Esophagus muscularis mucosa (tissue), 4 donors: ENCODE data around the gene CARD14. TPM values are rescaled to one million over a fixed set of nuclear protein-coding genes. Genes with fewer than 3 reads are reported as not detected.

ENCODE experiments used
- DNase-seq: peaks from one replicate; pipeline ENCODE4 v3.0.0-alpha.2; 2017; ENCODE audit errors: extremely low spot score
- H3K27ac ChIP-seq, 4 donors: fragments of 200-600 bp; sonication (generic); replicated peaks in 1 of 4; 1 replicate in 3 of 4; 2 replicates in 1 of 4; pipeline ENCODE4 v1.5.1; 2016 to 2019; ENCODE audit warnings: mild to moderate bottlenecking in 1 of 4
- H3K27me3 ChIP-seq, 4 donors: fragments of 200-600 bp; sonication (generic); one replicate each; pipeline versions ENCODE4 v1.5.1 to v1.6.0; 2016 to 2019
- H3K36me3 ChIP-seq, 4 donors: fragments of 200-600 bp; sonication (generic); one replicate each; pipeline ENCODE4 v1.5.1; 2016 to 2019
- H3K4me1 ChIP-seq, 4 donors: fragments of 200-600 bp; sonication (generic); one replicate each; pipeline ENCODE4 v1.5.1; 2016 to 2019
- H3K4me3 ChIP-seq, 4 donors: fragments of 200-600 bp; sonication (generic); 1 replicate in 2 of 4; 2 replicates in 2 of 4; pipeline ENCODE4 v1.5.1; 2016 to 2019; ENCODE audit warnings: mild to moderate bottlenecking in 4 of 4, moderate library complexity in 1 of 4
- H3K9me3 ChIP-seq, 4 donors: fragments of 200-600 bp; sonication (generic); 1 replicate in 3 of 4; 2 replicates in 1 of 4; pipeline ENCODE4 v1.5.1; 2016 to 2019
- EP300 ChIP-seq: sonication (generic); formaldehyde crosslinking; IDR thresholded peaks from one replicate; pipeline ENCODE4 v1.6.1; 2017; ENCODE audit warnings: antibody characterized with exemption
- POLR2A ChIP-seq: fragments of 450-650 bp; IDR thresholded peaks from one replicate; pipeline ENCODE4 v1.6.1; 2017; ENCODE audit warnings: antibody characterized with exemption, moderate library complexity, mild to moderate bottlenecking, low read depth
- POLR2AphosphoS5 ChIP-seq, 2 donors: sonication (generic); formaldehyde crosslinking; IDR thresholded peaks; one replicate each; pipeline ENCODE4 v1.6.1; 2017; ENCODE audit warnings: antibody characterized with exemption in 2 of 2
- WGBS: methylation state at CpG from one replicate; pipeline ENCODE4 v1.1.5; 2018; 5-methylcytosine and 5-hydroxymethylcytosine counted together
- intact Hi-C: fragments of 100-400 bp; cut with DNase I; formaldehyde crosslinking; loops from one replicate; pipeline ENCODE4 v1.15.1; 2023
- total RNA-seq, 4 donors: library from RNA; depleted of rRNA; stranded (reverse); fragments of >200 nt; gene quantifications; one replicate each; pipeline versions ENCODE4 v1.1.0 to v1.2.1, GENCODE V29; 2016
- TF ChIP-seq, protein P1 (sequence below), 3 experiments: fragments of 200-600 bp in 2 of 3; fragments of 450-650 bp in 1 of 3; sonication (generic) in 2 of 3; IDR thresholded peaks; one replicate each; pipeline ENCODE4 v1.5.1; 2017 to 2019; ENCODE audit warnings: antibody characterized with exemption in 3 of 3, mild to moderate bottlenecking in 2 of 3, moderate library complexity in 1 of 3

CARD14 gene
- total RNA-seq, 4 donors from 2014 or later, result 0.23 to 0.33 (median 0.32) TPM; not detected in 1

DNA sequence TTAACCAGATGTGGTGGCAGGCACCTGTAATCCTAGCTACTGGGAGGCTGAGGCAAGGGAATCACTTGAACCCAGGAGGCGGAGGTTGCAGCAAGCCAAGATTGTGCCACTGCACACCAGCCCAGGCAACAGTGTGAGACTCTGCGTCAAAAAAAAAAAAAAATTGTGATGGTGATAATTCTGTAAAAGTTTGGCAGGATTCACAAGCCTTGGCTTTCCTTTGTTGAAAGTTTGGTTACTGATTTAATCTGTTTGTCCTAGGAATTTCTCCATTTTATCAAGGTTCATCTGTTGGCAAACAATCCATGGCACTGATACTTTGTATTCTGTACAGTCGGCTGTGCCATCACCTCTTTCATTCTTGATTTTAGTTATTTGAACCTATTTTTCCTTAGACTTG lies 38.8 kb upstream of the CARD14 start:
- H3K36me3 ChIP-seq, result peaks cover 27 to 33% (median 31%) of the 10 kb centered on the region in 4 donors
- no peak overlapping the region for H3K27ac ChIP-seq
- no peak for DNase-seq
- no peak overlapping the region for H3K4me3 ChIP-seq
- H3K4me1 ChIP-seq, result no peaks in the 10 kb centered on the region
- intact Hi-C loops, result no loop called here
- 99% methylated on average over 3 of the region's 3 CpGs for WGBS
- no peaks in the 10 kb centered on the region for H3K9me3 ChIP-seq
- TF ChIP-seq EP300 (no peak), POLR2A (no peak), POLR2AphosphoS5 (IDR thresholded peaks at IDR 0.05) (no peak)
- TF ChIP-seq, protein P1, sequence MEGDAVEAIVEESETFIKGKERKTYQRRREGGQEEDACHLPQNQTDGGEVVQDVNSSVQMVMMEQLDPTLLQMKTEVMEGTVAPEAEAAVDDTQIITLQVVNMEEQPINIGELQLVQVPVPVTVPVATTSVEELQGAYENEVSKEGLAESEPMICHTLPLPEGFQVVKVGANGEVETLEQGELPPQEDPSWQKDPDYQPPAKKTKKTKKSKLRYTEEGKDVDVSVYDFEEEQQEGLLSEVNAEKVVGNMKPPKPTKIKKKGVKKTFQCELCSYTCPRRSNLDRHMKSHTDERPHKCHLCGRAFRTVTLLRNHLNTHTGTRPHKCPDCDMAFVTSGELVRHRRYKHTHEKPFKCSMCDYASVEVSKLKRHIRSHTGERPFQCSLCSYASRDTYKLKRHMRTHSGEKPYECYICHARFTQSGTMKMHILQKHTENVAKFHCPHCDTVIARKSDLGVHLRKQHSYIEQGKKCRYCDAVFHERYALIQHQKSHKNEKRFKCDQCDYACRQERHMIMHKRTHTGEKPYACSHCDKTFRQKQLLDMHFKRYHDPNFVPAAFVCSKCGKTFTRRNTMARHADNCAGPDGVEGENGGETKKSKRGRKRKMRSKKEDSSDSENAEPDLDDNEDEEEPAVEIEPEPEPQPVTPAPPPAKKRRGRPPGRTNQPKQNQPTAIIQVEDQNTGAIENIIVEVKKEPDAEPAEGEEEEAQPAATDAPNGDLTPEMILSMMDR (IDR thresholded peaks at IDR 0.05), result no peak
- H3K27me3 ChIP-seq, result peaks cover 0 to 11% (median 0%) of the 10 kb centered on the region in 4 donors

DNA sequence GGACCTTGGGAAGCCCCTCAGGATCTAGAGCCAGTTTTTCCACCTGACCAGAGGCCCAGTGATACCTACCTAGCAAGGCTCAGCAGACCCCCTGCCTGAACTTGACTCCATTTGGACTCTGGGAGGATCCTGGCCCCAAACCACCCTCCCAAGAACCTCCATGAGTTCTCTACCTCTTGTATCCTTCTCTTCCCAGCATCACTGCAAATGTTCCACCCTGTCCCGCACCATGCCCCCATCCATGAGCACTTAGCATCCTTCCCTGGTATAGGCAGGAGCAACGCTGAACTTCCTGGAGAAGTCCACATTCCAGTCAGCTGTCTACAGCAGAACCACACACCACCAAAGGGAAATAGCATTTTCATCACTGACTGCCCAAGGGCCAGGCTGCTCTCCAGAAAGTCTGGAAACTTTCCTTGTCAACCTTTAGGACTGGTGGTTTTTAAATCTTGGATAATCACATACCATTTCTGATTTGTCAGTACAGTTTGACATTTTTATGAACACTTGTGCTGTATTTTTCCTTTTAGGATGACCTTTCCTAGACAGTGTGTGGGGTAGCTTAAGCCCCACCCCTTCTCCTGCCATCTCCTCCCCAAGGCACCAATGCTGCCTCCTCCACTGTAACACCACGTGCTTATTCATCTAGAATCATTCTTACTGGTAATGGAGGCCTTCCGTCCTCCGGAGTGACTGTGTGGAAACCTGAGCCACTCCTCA lies 36.8 kb upstream of the CARD14 start:
- H3K27me3 ChIP-seq, result peaks cover 0 to 4% (median 0%) of the 10 kb centered on the region in 4 donors
- WGBS, result 90% methylated on average over 5 of the region's 5 CpGs
- TF ChIP-seq POLR2A (no peak), EP300 (no peak), POLR2AphosphoS5 (IDR thresholded peaks at IDR 0.05) (no peak)
- TF ChIP-seq, protein P1 (IDR thresholded peaks at IDR 0.05), result no peak
- no peak for DNase-seq
- intact Hi-C loops, result no loop called here
- no peaks in the 10 kb centered on the region for H3K4me1 ChIP-seq
- no peaks in the 10 kb centered on the region for H3K9me3 ChIP-seq
- peaks cover 48 to 54% (median 52%) of the 10 kb centered on the region in 4 donors for H3K36me3 ChIP-seq
- no peak overlapping the region for H3K27ac ChIP-seq
- no peak overlapping the region for H3K4me3 ChIP-seq

DNA sequence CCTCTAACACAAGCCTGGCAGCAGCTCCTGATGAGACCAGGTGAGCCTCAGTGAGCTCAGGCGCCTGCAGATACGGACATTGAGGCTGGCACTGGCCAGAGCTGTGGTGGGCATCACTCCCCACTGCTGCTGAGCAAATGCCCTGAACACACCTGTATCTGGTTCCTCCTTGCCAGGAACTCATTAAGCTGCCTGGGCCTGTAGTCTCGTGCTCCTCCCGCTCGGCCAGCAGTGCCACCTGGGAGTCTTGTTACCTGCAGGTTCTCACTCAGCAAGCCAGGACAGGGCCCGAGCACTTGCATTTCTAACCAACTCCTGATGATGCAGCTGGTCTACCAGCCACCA lies 36.2 kb upstream of the CARD14 start:
- no peak overlapping the region for H3K4me3 ChIP-seq
- no peaks in the 10 kb centered on the region for H3K4me1 ChIP-seq
- TF ChIP-seq EP300, result no peak
- TF ChIP-seq POLR2A, result no peak
- TF ChIP-seq POLR2AphosphoS5 (IDR thresholded peaks at IDR 0.05), result no peak
- TF ChIP-seq, protein P1 (IDR thresholded peaks at IDR 0.05), result no peak
- no peak overlapping the region for H3K27ac ChIP-seq
- WGBS, result 100% methylated on average over 1 of the region's 6 CpGs
- DNase-seq, result no peak
- H3K36me3 ChIP-seq, result peaks cover 53 to 59% (median 58%) of the 10 kb centered on the region in 4 donors
- H3K27me3 ChIP-seq, result peaks cover 0 to 4% (median 0%) of the 10 kb centered on the region in 4 donors
- intact Hi-C loops, result no loop called here
- H3K9me3 ChIP-seq, result no peaks in the 10 kb centered on the region

DNA sequence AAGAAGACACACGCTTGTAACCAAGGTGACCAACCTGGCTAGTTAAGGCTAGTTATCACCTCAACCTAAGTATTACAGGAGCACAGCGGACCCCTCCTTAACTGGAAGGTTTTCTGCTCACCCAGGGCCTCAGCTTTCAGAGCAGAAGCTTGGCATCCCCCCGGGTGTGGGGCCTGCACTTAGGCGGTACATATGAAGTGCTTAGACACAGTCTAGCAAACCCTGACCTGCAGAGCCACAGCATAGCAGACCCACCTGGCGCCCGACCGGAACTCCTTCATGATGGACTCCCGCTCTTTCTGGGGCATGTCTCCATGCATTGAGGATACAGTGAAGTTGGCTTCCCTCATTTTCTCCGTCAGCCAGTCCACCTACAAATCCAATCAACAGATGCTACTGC lies 32.7 kb upstream of the CARD14 start:
- no peak for DNase-seq
- no peak overlapping the region for H3K27ac ChIP-seq
- no peaks in the 10 kb centered on the region for H3K9me3 ChIP-seq
- H3K27me3 ChIP-seq, result no peaks in the 10 kb centered on the region
- H3K4me3 ChIP-seq, result no peak overlapping the region
- peaks cover 81 to 95% (median 91%) of the 10 kb centered on the region in 4 donors for H3K36me3 ChIP-seq
- 91% methylated on average over 9 of the region's 9 CpGs for WGBS
- intact Hi-C loops, result no loop called here
- TF ChIP-seq, protein P1 (IDR thresholded peaks at IDR 0.05), result no peak
- H3K4me1 ChIP-seq, result no peaks in the 10 kb centered on the region
